Stomach (tissue), 4 donors: ENCODE data around the gene FBXO47.

Experiments
- CTCF ChIP-seq, 7 experiments: fragments of 450-650 bp in 4 of 7; fragments of 200-600 bp in 3 of 7; sonication (generic) in 3 of 7; IDR thresholded peaks; one replicate each; pipeline ENCODE4 v1.5.1; 2016 to 2019; ENCODE audit warnings: antibody characterized with exemption in 7 of 7, control low read depth in 2 of 7, mild to moderate bottlenecking in 1 of 7
- EP300 ChIP-seq: sonication (generic); formaldehyde crosslinking; IDR thresholded peaks from one replicate; pipeline ENCODE4 v1.6.1; 2017; ENCODE audit warnings: antibody characterized with exemption
- POLR2A ChIP-seq, 4 donors: fragments of 450-650 bp; IDR thresholded peaks; one replicate each; pipeline ENCODE4 v1.6.1; 2016; ENCODE audit warnings: antibody characterized with exemption in 4 of 4, control low read depth in 2 of 4, mild to moderate bottlenecking in 1 of 4, moderate library complexity in 1 of 4
- POLR2AphosphoS5 ChIP-seq, 3 donors: sonication (generic); formaldehyde crosslinking; IDR thresholded peaks; one replicate each; pipeline ENCODE4 v1.6.1; 2016; ENCODE audit warnings: antibody characterized with exemption in 3 of 3

- TF ChIP-seq CTCF (IDR thresholded peaks at IDR 0.05) (no peak), POLR2AphosphoS5 (IDR thresholded peaks at IDR 0.05) (no peak), EP300 (no peak), POLR2A (IDR thresholded peaks at IDR 0.05) (no peak)
Measured at GRCh38 chr17:39012725-39013124, 45.5 kb upstream of the FBXO47 start.
